AG04449 (cell line): ENCODE data around the gene ATG16L2.

Experiments
- CTCF ChIA-PET: fragments of 350-600 bp; formaldehyde crosslinking; extraction: SDS; loops from one replicate; lab custom pipeline; 2021; ENCODE audit warnings: antibody characterized with exemption; lab: Yijun Ruan, JAX
- POLR2A ChIA-PET: fragments of 400-600, 350-600 bp; formaldehyde crosslinking; extraction: SDS; loops from one replicate; lab custom pipeline; 2020; ENCODE audit warnings: antibody characterized with exemption, inconsistent platforms; lab: Yijun Ruan, JAX
- DNase-seq: peaks from one replicate; pipeline ENCODE4 v3.0.0-alpha.2; 2010; ENCODE audit warnings: low read depth, low spot score
- H3K4me3 ChIP-seq: 2 replicates; pipeline ENCODE4 v1.5.1; 2011; ENCODE audit warnings: low read depth, mild to moderate bottlenecking, control low read depth, low read length
- TF ChIP-seq, protein P1 (sequence below): IDR thresholded peaks from one replicate; pipeline ENCODE4 v1.5.1; 2011; ENCODE audit warnings: mild to moderate bottlenecking, moderate library complexity, low read length, control low read depth, inconsistent platforms; ENCODE audit not compliant: insufficient read depth; ENCODE audit errors: missing control alignments

Gene ATG16L2

GRCh38 chr11:72821920-72822799 lies 7.9 kb downstream of the ATG16L2 start:
- H3K4me3 ChIP-seq = peak overlapping the region; percentile 67
- TF ChIP-seq, protein P1, sequence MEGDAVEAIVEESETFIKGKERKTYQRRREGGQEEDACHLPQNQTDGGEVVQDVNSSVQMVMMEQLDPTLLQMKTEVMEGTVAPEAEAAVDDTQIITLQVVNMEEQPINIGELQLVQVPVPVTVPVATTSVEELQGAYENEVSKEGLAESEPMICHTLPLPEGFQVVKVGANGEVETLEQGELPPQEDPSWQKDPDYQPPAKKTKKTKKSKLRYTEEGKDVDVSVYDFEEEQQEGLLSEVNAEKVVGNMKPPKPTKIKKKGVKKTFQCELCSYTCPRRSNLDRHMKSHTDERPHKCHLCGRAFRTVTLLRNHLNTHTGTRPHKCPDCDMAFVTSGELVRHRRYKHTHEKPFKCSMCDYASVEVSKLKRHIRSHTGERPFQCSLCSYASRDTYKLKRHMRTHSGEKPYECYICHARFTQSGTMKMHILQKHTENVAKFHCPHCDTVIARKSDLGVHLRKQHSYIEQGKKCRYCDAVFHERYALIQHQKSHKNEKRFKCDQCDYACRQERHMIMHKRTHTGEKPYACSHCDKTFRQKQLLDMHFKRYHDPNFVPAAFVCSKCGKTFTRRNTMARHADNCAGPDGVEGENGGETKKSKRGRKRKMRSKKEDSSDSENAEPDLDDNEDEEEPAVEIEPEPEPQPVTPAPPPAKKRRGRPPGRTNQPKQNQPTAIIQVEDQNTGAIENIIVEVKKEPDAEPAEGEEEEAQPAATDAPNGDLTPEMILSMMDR = peak; percentile 37
- POLR2A ChIA-PET = interaction anchor here (1.0 kb wide), 1 partner anchor 97 kb away, joined by 3 read pairs; no protein-coding TSS in a partner anchor
- CTCF ChIA-PET = interaction anchor here (1.1 to 4.9 kb wide), 8 partner anchors 9 to 467 kb away, joined by 3 to 32 read pairs (median 6); no protein-coding TSS in a partner anchor
- no peak for DNase-seq

GRCh38 chr11:72823105-72823804 lies 9.0 kb downstream of the ATG16L2 start:
- POLR2A ChIA-PET = interaction anchor here (1.0 kb wide), 1 partner anchor 98 kb away, joined by 3 read pairs; no protein-coding TSS in a partner anchor
- H3K4me3 ChIP-seq = no peak overlapping the region
- TF ChIP-seq, protein P1 = no peak
- no peak for DNase-seq
- CTCF ChIA-PET = interaction anchor here (1.1 to 4.9 kb wide), 8 partner anchors 8 to 466 kb away, joined by 3 to 32 read pairs (median 6); no protein-coding TSS in a partner anchor

DNA sequence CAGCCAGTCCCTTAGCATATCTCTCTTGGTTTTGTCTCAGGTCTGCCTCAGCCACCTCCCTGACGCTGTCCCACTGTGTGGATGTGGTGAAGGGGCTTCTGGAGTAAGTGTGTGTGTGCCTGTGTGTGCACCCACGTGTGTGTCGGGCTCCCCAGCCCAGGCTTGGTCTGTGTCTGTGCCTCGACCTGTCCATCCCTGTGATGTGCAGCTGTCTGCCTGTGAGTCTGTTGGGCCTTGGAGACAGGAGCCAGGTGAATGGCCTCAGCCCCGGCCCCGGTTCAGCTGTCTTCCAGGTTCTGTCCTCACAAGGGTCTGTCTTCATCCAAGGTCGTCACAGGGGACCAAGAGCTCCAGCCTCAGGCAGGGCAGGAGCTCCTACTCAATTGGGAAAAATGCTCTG lies 9.8 kb downstream of the ATG16L2 start:
- ChIA-PET CTCF (interaction anchor here (1.2 to 4.9 kb wide), 4 partner anchors 100 to 465 kb away, joined by 3 to 32 read pairs (median 9); no protein-coding TSS in a partner anchor), POLR2A (interaction anchor here (1.6 kb wide), 1 partner anchor 102 kb away, joined by 4 read pairs; no protein-coding TSS in a partner anchor)
- no peak for DNase-seq
- no peak overlapping the region for H3K4me3 ChIP-seq
- TF ChIP-seq, protein P1 = no peak

- TF ChIP-seq, protein P1 = no peak
- CTCF ChIA-PET = interaction anchor here (0.6 to 7.0 kb wide), 6 partner anchors 65 to 433 kb away, joined by 3 to 60 read pairs (median 8); no protein-coding TSS in a partner anchor
- H3K4me3 ChIP-seq = no peak overlapping the region
- DNase-seq = no peak
- POLR2A ChIA-PET = interaction anchor here (1.6 kb wide), 1 partner anchor 103 kb away, joined by 4 read pairs; no protein-coding TSS in a partner anchor
Measured at GRCh38 chr11:72824811-72825505, 10.7 kb downstream of the ATG16L2 start.

GRCh38 chr11:72825661-72826060 lies 11.4 kb downstream of the ATG16L2 start:
- TF ChIP-seq, protein P1 = no peak
- no peak for DNase-seq
- ChIA-PET CTCF (interaction anchor here (0.6 to 7.0 kb wide), 6 partner anchors 12 to 432 kb away, joined by 3 to 60 read pairs (median 4); no protein-coding TSS in a partner anchor), POLR2A (interaction anchor here (1.6 kb wide), 1 partner anchor 103 kb away, joined by 4 read pairs; no protein-coding TSS in a partner anchor)
- H3K4me3 ChIP-seq = no peak overlapping the region
